T-helper 1 cell treated with Interleukin-12 subunit alpha and Interleukin-12 subunit beta and Interleukin-4 antibody, amounts not matched to agents 30 ng/mL and 1 ng/mL, for 36 hours (primary cell): ENCODE results near the gene DDIT4. TPM values are rescaled to one million over a fixed set of nuclear protein-coding genes. Genes with fewer than 3 reads are reported as not detected.
"Not testable (repeated sequence)": the region's sequence is repeated elsewhere in the genome, so short reads cannot be mapped to it uniquely, and the experiment has no call there.

Experiments used
- intact Hi-C: fragments of 100-400 bp; cut with micrococcal nuclease; formaldehyde crosslinking; loops from one replicate; pipeline ENCODE4 v1.15.1; 2024
- total RNA-seq: library from RNA; stranded (reverse); gene quantifications from 2 replicates; pipeline ENCODE4 v1.2.3, GENCODE V29; 2022

DDIT4 gene
- total RNA-seq: 202 and 211 TPM in 2 replicates

GRCh38 chr10:72273410-72274212 is at the start of gene DDIT4:
Gene DDIT4, plus strand, starts transcription at chr10:72273924. Its CDS starts 293 bp downstream, at chr10:72274217.
- intact Hi-C loops: loop anchor here (1.0 to 5.0 kb wide), 13 partner anchors 12 to 419 kb away; partner anchors contain the start of genes ANAPC16, ASCC1, MCU and SPOCK2

DNA sequence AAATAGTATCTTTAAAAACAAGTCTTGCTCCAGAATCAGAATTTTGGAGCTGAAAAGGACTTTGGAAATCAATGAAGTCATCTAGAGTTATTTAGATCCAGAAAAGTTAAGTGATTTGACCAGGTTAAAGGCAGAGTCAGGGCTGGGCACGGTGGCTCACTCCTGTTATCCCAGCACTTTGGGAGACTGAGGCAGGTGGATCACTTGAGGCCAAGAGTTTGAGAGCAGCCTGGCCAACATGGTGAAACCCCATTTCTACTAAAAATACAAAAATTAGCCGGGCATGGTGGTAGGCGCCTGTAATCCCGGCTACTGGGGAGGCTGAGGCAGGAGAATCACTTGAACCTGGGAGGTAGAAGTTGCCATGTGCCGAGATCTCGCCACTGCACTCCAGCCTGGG is 49.5 kb upstream of the DDIT4 start:
- intact Hi-C loops: not testable (repeated sequence)

DNA sequence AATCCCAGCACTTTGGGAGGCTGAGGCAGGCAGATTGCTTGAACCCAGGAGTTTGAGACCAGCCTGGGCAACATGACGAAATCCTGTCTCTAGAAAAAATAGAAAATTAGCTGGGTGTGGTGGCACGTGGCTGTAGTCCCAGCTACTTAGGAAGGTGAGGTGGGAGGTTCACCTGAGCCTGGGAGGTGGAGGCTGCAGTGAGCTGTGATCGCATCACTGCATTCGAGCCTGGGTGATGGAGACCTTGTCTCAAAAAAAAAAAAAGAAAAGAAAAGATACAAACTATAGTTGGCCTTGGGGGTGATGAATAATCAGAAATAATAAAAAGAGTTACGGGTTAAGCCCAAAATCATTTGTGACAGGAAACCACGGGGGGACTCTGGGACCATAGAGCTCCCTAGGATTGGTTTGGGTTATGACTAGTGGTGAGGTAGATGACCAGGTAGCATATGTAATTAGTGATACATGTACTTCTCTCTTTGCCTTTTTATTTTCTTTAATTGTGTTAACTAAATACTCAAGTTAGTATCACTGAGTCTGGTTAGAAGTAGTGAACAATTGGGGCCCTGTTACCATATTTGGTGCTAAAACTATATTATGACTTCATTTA is 47.2 kb upstream of the DDIT4 start:
- intact Hi-C loops: no loop called here

- intact Hi-C loops: no loop called here
Observed at GRCh38 chr10:72227826-72228225, 45.9 kb upstream of the DDIT4 start.

- intact Hi-C loops: no loop called here
Observed at GRCh38 chr10:72228318-72228751, 45.4 kb upstream of the DDIT4 start.

GRCh38 chr10:72229261-72230251 is 44.2 kb upstream of the DDIT4 start:
- intact Hi-C loops: no loop called here

- intact Hi-C loops: no loop called here
Observed at GRCh38 chr10:72233621-72234020, 40.1 kb upstream of the DDIT4 start.

GRCh38 chr10:72234560-72235095 is 39.1 kb upstream of the DDIT4 start:
- intact Hi-C loops: no loop called here

DNA sequence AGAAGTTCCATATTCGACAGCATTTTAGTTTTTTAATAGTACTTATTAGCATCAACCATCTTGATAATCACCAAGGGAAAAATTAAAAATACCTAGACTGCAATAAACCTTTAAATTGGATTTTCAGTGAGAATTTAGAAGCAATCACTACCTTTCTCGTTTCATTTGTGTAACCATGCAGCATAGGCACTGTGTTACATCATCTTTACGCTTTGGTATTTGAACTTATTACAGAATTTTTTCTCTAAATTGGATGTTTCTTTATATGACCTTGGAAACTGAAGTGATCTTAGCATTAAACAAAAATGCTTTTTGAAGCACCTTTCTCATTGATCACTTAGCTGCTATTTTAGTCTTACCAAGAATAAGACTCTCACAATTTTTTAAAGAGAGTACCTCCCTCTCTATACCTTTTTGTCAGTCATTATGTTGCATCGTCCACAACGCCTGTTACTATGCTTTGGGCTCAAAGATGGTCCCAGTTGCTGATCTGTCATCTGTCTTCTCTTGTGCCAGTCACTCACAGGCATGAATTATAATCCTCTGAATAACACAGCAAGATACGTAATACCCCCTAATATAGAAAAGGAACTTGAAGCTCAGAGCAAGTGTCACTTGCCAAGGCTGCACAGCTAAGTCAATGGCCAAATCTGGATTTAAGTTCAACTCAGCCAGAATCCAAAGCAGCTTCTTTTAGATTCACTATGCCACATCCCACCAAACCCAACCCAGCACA is 38.0 kb upstream of the DDIT4 start:
- intact Hi-C loops: no loop called here

GRCh38 chr10:72238392-72239175 is 35.1 kb upstream of the DDIT4 start:
- intact Hi-C loops: no loop called here

DNA sequence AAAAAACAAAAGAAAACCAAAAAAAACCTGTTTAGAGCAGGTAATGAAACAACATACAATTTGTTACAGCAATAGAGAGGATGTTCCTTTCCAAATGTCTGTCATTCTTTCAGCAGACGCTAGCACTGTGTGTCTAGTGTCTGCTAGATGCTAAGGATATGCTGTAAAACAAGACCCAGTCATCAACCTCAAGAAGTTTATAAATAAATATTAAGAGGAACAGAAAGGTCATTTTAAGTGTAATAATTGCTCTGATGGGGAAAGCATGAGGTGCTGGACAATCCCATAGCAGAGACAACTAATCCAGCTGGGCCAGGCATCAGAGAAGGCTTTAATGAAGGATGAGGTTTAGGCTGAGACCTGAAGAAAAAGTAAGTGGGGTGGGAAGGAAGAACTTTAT is 34.3 kb upstream of the DDIT4 start:
- intact Hi-C loops: no loop called here

- intact Hi-C loops: no loop called here
Observed at GRCh38 chr10:72240371-72240770, 33.4 kb upstream of the DDIT4 start.

DNA sequence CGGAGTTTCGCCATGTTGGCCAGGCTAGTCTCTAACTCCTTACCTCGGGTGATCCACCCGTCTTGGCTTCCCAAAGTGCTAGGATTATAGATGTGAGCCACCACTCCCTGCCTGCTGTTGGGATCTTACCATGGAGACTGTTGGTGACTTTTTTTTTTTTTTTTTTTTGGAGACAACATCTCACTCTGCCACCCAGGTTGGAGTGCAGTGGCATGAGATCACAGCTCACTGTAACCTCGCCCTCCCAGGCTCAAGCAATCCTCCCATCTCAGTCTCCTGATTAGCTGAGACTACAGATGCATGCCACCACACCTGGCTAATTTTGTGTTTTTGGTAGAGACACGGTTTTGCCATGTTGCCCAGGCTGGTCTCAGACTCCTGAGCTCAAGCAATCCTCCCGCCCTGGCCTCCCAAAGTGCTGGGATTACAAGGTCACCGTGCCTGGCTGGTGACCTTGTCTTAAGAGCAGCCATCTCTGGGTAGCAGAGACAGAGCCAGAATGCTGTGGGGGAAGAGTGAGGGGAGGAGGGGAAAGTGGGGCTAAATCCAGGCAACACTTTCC is 32.0 kb upstream of the DDIT4 start:
- intact Hi-C loops: no loop called here

GRCh38 chr10:72242675-72243074 is 31.0 kb upstream of the DDIT4 start:
- intact Hi-C loops: no loop called here

DNA sequence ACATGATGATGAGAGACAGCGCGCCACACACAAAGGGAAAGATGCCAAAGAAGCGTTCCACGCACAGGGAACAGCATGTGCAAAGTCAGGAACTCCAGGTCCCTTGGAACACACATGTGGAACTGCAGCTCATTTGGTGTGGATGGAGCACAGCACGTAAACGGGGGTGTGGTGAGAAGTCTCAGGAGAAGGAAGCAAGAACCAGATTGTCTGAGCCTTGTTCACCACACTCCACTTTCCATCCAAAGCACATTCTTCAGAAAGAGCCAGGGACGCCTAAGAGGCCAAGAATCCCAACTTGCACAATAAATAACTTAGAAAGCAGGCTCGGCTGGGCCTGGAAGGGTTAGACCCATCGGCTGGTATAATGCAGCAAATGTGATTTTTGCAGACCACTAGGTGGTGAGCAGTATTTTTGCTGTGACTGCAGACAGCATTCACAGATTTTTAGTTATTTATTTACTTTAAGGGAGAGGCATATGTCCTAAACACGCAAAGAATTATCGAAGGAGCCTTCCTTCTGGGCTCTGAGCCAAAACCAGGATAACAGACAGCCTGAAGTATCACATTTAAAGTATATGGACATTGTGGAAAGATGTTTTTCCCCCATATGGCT is 29.8 kb upstream of the DDIT4 start:
- intact Hi-C loops: no loop called here

- intact Hi-C loops: no loop called here
Observed at GRCh38 chr10:72244573-72245038, 29.1 kb upstream of the DDIT4 start.

DNA sequence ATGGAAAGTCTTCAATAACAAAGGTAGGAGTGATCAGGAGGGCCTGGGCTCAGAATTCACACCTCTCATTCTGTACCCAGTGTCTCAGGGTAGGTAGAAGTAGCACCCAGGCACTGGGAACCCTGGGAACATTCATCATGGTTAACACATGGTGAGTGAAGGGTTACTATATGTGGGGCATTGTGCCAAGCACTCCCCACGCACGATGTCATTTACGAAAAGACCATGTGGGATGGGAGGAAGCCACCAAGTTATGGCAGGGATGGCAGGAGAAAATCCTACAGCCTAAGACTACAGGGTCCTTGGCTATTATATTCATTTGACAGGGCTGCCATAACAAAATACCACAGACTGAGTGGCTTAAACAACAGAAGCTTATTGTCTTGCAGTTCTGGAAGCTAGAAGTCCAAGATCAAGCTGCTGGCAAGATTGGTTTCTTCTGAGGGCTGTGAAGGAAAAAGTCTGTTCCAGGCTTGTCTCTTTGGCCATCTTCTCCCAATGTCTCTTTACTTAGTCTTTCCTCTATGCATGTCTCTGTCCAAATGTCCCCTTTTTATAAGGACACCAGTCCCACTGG is 27.7 kb upstream of the DDIT4 start:
- intact Hi-C loops: no loop called here

DNA sequence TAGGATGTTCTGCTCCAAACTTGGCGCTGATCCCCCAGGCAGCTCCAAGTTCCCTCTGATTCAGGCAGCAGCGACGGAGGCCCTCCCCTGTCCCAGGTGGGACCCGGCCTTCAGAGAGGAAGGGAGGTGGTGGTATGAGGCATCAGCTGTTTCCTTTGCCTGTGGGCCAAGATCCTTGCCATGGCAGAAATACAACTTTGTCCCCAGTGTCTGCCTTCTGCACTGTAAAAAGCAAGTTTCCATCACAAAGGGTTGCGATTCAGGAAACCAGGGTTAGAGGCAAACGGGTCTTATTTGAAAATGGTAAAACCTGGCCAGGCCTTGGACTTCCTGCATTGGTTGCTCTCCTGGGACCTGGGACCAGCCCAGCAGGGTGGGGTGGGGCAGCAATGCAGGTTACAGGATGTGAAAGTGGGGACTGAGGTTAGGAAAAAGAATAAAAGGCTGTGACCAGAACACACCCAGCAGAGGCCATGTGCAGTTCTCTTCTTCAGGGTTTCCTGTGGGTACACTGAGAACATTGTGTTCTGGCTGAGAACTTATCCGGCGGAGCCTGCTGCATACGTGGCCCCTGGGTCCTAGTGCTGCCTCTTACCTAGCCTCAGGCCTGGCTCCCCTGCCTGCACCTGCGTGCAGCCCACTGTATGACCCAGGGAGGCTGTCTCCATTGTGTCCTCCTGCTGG is 25.1 kb upstream of the DDIT4 start:
- intact Hi-C loops: loop anchor here (1.0 kb wide), 9 partner anchors 13 to 352 kb away; partner anchors contain the start of genes ANAPC16, ASCC1 and DDIT4
